ENCODE results near the gene RFX2. TPM values are rescaled to one million over a fixed set of nuclear protein-coding genes. Genes with fewer than 3 reads are reported as not detected.
A peak's percentile ranks its signal among the peaks of the same experiment; 100 is the strongest.

RFX2 gene
- polyA plus RNA-seq, 2 donors, result 5.3 to 8.8 TPM

- no peak overlapping the region for H3K4me3 ChIP-seq (ENCODE audit: low read depth in 1 of 2, low read length in 2 of 2)
- no peaks in the 10 kb centered on the region for H3K36me3 ChIP-seq (ENCODE audit: control insufficient read depth in 2 of 2, insufficient read depth in 2 of 2, low read length in 1 of 2)
- H3K9me3 ChIP-seq (ENCODE audit: control insufficient read depth in 2 of 2, insufficient read depth in 1 of 2, low read depth in 1 of 2, low read length in 1 of 2), result no peaks in the 10 kb centered on the region
- no peaks in the 10 kb centered on the region for H3K4me1 ChIP-seq (ENCODE audit: control insufficient read depth in 2 of 2, insufficient read depth in 2 of 2, low read length in 1 of 2)
- 48 to 50% methylated on average over 3 of the region's 3 CpGs for WGBS, 2 donors
- H3K27me3 ChIP-seq (ENCODE audit: control insufficient read depth in 1 of 2, insufficient read depth in 2 of 2, low read length in 2 of 2), result no peaks in the 10 kb centered on the region
- no peak overlapping the region for H3K27ac ChIP-seq (ENCODE audit: low read depth in 2 of 2, low read length in 1 of 2)
Observed at GRCh38 chr19:6126335-6126974, 16.2 kb upstream of the RFX2 start.

GRCh38 chr19:6125571-6125989 is 15.3 kb upstream of the RFX2 start:
- whole genome bisulfite sequencing, 2 donors, result 21 to 27% methylated on average over 6 of the region's 6 CpGs

DNA sequence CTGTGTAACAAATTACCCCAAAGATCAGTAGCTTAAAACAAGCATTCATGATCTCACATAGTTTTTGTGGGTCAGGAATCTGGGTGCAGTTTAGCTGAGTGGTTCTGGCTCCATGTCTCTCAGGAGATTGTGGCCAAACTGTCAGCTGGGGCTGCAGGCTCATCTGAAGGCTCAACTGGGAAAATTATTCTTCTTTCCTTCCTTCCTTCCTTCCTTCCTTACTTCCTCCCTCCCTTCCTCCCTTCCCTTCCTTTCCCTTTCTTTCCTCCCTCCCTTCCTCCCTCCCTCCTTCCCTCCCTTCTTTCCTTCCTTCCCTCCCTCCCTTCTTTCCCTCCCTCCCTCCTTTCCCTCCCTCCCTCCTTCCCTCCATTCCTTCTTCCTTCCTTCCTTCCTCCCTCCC is 8.7 kb upstream of the RFX2 start:
- H3K27me3 ChIP-seq (ENCODE audit: control insufficient read depth in 1 of 2, insufficient read depth in 2 of 2, low read length in 2 of 2), result no peaks in the 10 kb centered on the region
- no peaks in the 10 kb centered on the region for H3K36me3 ChIP-seq (ENCODE audit: control insufficient read depth in 2 of 2, insufficient read depth in 2 of 2, low read length in 1 of 2)
- H3K4me3 ChIP-seq (ENCODE audit: low read depth in 1 of 2, low read length in 2 of 2), result no peak overlapping the region
- H3K27ac ChIP-seq (ENCODE audit: low read depth in 2 of 2, low read length in 1 of 2), result no peak overlapping the region
- peaks cover 0 to 2% of the 10 kb centered on the region in 2 donors for H3K9me3 ChIP-seq (ENCODE audit: control insufficient read depth in 2 of 2, insufficient read depth in 1 of 2, low read depth in 1 of 2, low read length in 1 of 2)
- no peaks in the 10 kb centered on the region for H3K4me1 ChIP-seq (ENCODE audit: control insufficient read depth in 2 of 2, insufficient read depth in 2 of 2, low read length in 1 of 2)

More at GRCh38 chr19:6125571-6125989, 15.3 kb upstream of the RFX2 start:
- no peaks in the 10 kb centered on the region for H3K27me3 ChIP-seq (ENCODE audit: control insufficient read depth in 1 of 2, insufficient read depth in 2 of 2, low read length in 2 of 2)
- H3K4me3 ChIP-seq (ENCODE audit: low read depth in 1 of 2, low read length in 2 of 2), result no peak overlapping the region
- no peak overlapping the region for H3K27ac ChIP-seq (ENCODE audit: low read depth in 2 of 2, low read length in 1 of 2)
- H3K9me3 ChIP-seq (ENCODE audit: control insufficient read depth in 2 of 2, insufficient read depth in 1 of 2, low read depth in 1 of 2, low read length in 1 of 2), result no peaks in the 10 kb centered on the region
- H3K36me3 ChIP-seq (ENCODE audit: control insufficient read depth in 2 of 2, insufficient read depth in 2 of 2, low read length in 1 of 2), result no peaks in the 10 kb centered on the region
- H3K4me1 ChIP-seq (ENCODE audit: control insufficient read depth in 2 of 2, insufficient read depth in 2 of 2, low read length in 1 of 2), result no peaks in the 10 kb centered on the region

GRCh38 chr19:6118043-6118442 is 7.7 kb upstream of the RFX2 start:
- Histone ChIP-seq H3K36me3 (ENCODE audit: control insufficient read depth in 2 of 2, insufficient read depth in 2 of 2, low read length in 1 of 2) (no peaks in the 10 kb centered on the region), H3K9me3 (ENCODE audit: control insufficient read depth in 2 of 2, insufficient read depth in 1 of 2, low read depth in 1 of 2, low read length in 1 of 2) (peaks cover 0 to 2% of the 10 kb centered on the region in 2 donors), H3K27me3 (ENCODE audit: control insufficient read depth in 1 of 2, insufficient read depth in 2 of 2, low read length in 2 of 2) (no peaks in the 10 kb centered on the region), H3K4me1 (ENCODE audit: control insufficient read depth in 2 of 2, insufficient read depth in 2 of 2, low read length in 1 of 2) (no peaks in the 10 kb centered on the region), H3K4me3 (ENCODE audit: low read depth in 1 of 2, low read length in 2 of 2) (no peak overlapping the region), H3K27ac (ENCODE audit: low read depth in 2 of 2, low read length in 1 of 2) (no peak overlapping the region)
- 72 to 77% methylated on average over 2 of the region's 2 CpGs for WGBS, 2 donors

DNA sequence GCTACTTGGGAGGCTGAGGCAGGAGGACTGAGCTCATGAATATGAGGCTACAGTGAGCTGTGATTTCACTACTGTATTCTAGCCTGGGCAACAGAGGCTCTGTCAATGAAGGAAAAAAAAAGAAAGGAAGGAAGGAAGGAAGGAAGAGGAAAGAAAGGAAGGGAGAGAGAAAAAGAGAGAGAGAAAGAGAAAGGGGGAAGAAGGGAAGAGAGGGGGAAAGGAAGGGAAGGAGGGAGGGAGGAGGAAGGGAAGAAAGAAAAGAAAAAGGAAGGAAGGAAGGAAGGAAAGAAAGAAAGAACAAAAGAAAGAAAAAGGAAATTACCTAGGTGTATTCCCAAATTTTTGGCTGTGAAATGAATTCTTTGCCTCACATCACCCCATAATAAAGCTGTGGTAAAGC is 7.2 kb upstream of the RFX2 start:
- Histone ChIP-seq H3K4me3 (ENCODE audit: low read depth in 1 of 2, low read length in 2 of 2) (no peak overlapping the region), H3K27ac (ENCODE audit: low read depth in 2 of 2, low read length in 1 of 2) (no peak overlapping the region), H3K4me1 (ENCODE audit: control insufficient read depth in 2 of 2, insufficient read depth in 2 of 2, low read length in 1 of 2) (no peaks in the 10 kb centered on the region), H3K27me3 (ENCODE audit: control insufficient read depth in 1 of 2, insufficient read depth in 2 of 2, low read length in 2 of 2) (no peaks in the 10 kb centered on the region), H3K36me3 (ENCODE audit: control insufficient read depth in 2 of 2, insufficient read depth in 2 of 2, low read length in 1 of 2) (no peaks in the 10 kb centered on the region), H3K9me3 (ENCODE audit: control insufficient read depth in 2 of 2, insufficient read depth in 1 of 2, low read depth in 1 of 2, low read length in 1 of 2) (peaks cover 0 to 2% of the 10 kb centered on the region in 2 donors)

DNA sequence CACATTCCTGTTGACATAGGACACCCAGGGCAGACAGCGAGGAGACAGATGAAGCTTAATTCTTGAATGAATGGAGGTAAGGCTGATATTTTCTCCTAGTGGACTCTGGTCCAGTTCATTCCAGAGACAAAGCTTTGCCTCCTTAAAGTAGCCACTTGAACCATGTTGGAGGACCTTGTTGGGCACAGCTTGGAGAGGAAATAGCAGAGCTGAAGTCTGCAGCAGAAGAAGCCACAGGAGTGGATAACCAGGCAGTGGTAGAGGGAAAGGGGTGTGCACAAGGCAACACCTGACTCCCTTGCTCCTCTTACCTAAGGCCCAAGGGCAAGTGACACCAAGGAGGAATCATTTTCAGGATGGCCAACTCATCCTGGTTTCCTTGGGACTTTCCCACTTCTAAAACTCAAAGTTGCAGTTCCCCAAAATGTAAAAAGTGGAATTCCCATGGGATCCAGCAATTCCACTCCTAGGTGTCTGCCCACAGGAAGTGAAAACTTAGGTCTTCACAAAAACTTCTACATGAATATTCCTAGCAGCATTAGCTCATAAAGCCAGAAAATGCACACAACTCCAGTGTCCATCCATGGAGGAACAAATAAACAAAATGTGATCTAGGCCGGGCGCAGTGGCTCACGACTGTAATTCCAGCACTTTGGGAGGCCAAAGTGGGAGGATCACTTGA is 6.6 kb upstream of the RFX2 start:
- Histone ChIP-seq H3K9me3 (ENCODE audit: control insufficient read depth in 2 of 2, insufficient read depth in 1 of 2, low read depth in 1 of 2, low read length in 1 of 2) (peaks cover 0 to 2% of the 10 kb centered on the region in 2 donors), H3K4me3 (ENCODE audit: low read depth in 1 of 2, low read length in 2 of 2) (no peak overlapping the region), H3K36me3 (ENCODE audit: control insufficient read depth in 2 of 2, insufficient read depth in 2 of 2, low read length in 1 of 2) (no peaks in the 10 kb centered on the region), H3K4me1 (ENCODE audit: control insufficient read depth in 2 of 2, insufficient read depth in 2 of 2, low read length in 1 of 2) (no peaks in the 10 kb centered on the region), H3K27me3 (ENCODE audit: control insufficient read depth in 1 of 2, insufficient read depth in 2 of 2, low read length in 2 of 2) (no peaks in the 10 kb centered on the region), H3K27ac (ENCODE audit: low read depth in 2 of 2, low read length in 1 of 2) (no peak overlapping the region)
- 94 to 96% methylated on average over 4 of the region's 4 CpGs for WGBS, 2 donors

DNA sequence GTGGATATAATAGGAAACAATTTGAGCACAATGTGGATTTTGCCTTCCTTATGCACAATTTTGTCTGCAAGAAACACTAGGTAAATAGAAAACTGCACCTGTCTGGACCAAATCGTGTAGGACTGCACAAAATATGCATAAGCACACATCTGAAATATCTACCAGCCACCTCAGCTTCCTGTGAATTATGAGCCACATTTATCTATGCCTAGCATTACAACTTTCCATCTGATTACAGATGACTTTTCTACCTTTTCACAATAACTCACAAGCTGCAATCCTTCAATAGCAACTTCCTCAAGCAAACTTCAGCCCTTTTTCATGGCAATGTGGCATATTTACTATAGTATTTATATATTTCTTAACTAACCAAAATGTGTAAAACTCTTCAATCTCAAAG is 5.7 kb upstream of the RFX2 start:
- WGBS, 2 donors, result 54 to 57% methylated on average over 1 of the region's 1 CpG
- H3K27me3 ChIP-seq (ENCODE audit: control insufficient read depth in 1 of 2, insufficient read depth in 2 of 2, low read length in 2 of 2), result no peaks in the 10 kb centered on the region
- H3K36me3 ChIP-seq (ENCODE audit: control insufficient read depth in 2 of 2, insufficient read depth in 2 of 2, low read length in 1 of 2), result no peaks in the 10 kb centered on the region
- no peak overlapping the region for H3K4me3 ChIP-seq (ENCODE audit: low read depth in 1 of 2, low read length in 2 of 2)
- no peak overlapping the region for H3K27ac ChIP-seq (ENCODE audit: low read depth in 2 of 2, low read length in 1 of 2)
- peaks cover 0 to 2% of the 10 kb centered on the region in 2 donors for H3K9me3 ChIP-seq (ENCODE audit: control insufficient read depth in 2 of 2, insufficient read depth in 1 of 2, low read depth in 1 of 2, low read length in 1 of 2)
- no peaks in the 10 kb centered on the region for H3K4me1 ChIP-seq (ENCODE audit: control insufficient read depth in 2 of 2, insufficient read depth in 2 of 2, low read length in 1 of 2)

GRCh38 chr19:6113616-6114188 is 3.4 kb upstream of the RFX2 start:
- no peaks in the 10 kb centered on the region for H3K27me3 ChIP-seq (ENCODE audit: control insufficient read depth in 1 of 2, insufficient read depth in 2 of 2, low read length in 2 of 2)
- H3K27ac ChIP-seq (ENCODE audit: low read depth in 2 of 2, low read length in 1 of 2), result no peak overlapping the region
- H3K36me3 ChIP-seq (ENCODE audit: control insufficient read depth in 2 of 2, insufficient read depth in 2 of 2, low read length in 1 of 2), result no peaks in the 10 kb centered on the region
- 73 to 75% methylated on average over 15 of the region's 15 CpGs for WGBS, 2 donors
- no peaks in the 10 kb centered on the region for H3K9me3 ChIP-seq (ENCODE audit: control insufficient read depth in 2 of 2, insufficient read depth in 1 of 2, low read depth in 1 of 2, low read length in 1 of 2)
- no peak overlapping the region for H3K4me3 ChIP-seq (ENCODE audit: low read depth in 1 of 2, low read length in 2 of 2)
- H3K4me1 ChIP-seq (ENCODE audit: control insufficient read depth in 2 of 2, insufficient read depth in 2 of 2, low read length in 1 of 2), result no peaks in the 10 kb centered on the region

GRCh38 chr19:6109947-6110346 is 353 bp downstream of the RFX2 start:
- no peaks in the 10 kb centered on the region for H3K4me1 ChIP-seq (ENCODE audit: control insufficient read depth in 2 of 2, insufficient read depth in 2 of 2, low read length in 1 of 2)
- WGBS, 2 donors, result 0 to 1% methylated on average over 31 to 38 of the region's 38 CpGs
- H3K27ac ChIP-seq (ENCODE audit: low read depth in 2 of 2, low read length in 1 of 2), result peak overlapping the region; percentile 43 to 91
- H3K36me3 ChIP-seq (ENCODE audit: control insufficient read depth in 2 of 2, insufficient read depth in 2 of 2, low read length in 1 of 2), result no peaks in the 10 kb centered on the region
- no peaks in the 10 kb centered on the region for H3K9me3 ChIP-seq (ENCODE audit: control insufficient read depth in 2 of 2, insufficient read depth in 1 of 2, low read depth in 1 of 2, low read length in 1 of 2)
- no peaks in the 10 kb centered on the region for H3K27me3 ChIP-seq (ENCODE audit: control insufficient read depth in 1 of 2, insufficient read depth in 2 of 2, low read length in 2 of 2)
- H3K4me3 ChIP-seq (ENCODE audit: low read depth in 1 of 2, low read length in 2 of 2), result peak overlapping the region; percentile 49 to 75
